ENCODE measurements around the gene EIF4E1B.
A peak's percentile ranks its signal among the peaks of the same experiment; 100 is the strongest.

The EIF4E1B gene

DNA sequence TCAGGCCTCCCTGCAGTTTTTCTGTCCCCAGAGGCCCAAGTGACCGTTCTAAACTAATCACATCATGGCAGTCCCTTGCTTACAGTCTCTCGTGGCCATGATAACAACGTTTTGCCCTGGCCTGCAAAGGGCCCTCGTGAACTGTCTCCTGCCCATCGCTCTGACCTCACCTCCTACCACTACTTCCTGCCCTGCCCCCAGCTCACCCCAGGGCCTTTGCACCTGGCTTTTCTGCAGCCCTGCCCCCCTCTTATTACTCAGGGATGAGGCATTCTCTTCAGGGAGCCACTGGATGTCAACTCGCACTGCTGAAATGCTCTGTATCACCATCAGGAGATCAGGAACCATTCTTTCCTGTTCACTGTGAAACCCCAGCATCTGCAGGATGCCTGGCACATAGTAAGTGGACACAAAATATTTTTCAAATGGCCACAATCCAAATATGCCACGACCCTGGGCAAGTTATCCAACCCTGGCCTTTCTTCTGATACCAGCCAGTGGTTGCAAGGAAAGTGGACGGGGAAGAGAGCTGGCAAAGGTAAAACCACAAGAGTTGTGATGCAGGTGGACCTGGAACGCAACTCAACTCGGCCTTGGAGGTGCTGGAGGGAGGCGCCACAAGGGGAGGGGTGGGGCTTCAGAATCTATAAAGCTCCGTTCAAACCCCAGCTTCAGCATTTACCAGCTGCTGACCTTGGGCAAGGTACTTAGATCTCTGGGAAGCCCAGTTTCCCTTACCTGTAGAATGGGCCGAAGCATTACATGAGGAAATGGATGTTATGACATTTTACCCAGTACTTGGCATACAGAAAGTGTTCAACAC is 1.9 kb upstream of the EIF4E1B start:
- DNase-seq, result no peak

DNA sequence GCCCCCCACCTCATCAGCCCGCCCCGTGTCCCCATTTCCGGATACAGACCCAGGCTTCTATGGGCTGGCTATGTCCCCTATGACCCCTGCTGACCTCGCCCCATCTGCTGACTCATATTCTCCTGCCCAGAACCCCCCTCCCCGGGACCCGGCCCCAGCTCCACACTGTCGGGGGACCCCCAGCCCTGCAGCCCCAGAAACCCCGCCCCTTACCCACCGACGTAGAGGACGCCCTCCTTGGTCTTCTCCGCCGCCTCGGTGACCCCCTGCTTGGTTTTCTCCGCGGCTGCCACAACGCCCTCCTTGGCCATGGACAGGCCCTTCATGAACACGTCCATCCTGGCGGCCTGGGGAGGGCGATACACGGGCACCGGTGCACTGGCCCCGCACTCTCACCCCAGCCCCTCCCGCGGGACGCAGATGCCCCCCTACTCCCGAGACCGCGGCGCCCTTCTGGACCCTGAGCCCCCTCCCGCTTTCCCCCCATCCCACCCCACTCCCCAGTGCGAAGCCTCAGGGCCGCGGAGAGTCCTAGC is 1.1 kb upstream of the EIF4E1B start:
- no peak for DNase-seq

GRCh38 chr5:176630681-176631222 is 277 bp downstream of the EIF4E1B start:
- DNase-seq, result no peak

GRCh38 chr5:176631383-176632200 is 1.1 kb downstream of the EIF4E1B start:
- no peak for DNase-seq

GRCh38 chr5:176632745-176633144 is 2.3 kb downstream of the EIF4E1B start:
- DNase-seq, result no peak

DNA sequence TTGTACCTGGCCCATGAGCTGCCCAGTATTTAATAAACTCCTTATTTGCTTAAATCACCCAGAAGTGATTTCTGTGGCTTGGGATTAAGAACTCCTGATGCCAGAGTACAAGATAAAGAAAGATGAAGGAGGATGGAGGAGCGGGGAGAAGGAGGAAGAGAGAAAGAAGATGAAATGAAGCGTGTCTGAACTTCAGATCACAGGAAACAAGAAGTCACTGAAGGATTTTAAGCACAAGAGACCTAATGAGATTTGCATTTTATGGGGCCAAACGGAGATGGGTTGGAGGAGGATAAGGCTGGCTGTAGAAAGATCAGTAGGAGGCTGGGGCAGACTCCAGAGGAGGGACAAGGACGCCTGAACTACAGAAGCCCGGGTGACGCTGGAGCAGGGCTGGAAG is 3.1 kb downstream of the EIF4E1B start:
- DNase-seq, result no peak

DNA sequence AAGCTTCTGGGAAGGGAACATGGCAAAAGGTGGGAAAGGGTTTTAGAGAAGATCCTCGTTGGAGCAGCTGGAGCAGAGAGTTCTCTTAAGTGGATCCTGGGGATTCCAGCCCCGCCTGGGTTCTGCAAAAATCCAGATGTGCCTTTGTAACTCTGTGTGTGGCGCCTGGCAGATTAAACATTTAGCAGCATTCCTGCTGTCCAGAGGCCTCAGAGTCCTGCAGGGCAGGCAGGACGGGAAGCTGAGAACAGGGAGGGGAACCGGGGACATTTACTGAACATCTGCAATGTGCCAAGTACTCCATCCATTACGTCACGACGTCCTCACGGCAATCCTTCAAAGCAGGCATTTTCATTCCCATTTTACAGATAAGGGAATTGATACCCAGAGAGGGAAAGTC is 6.0 kb downstream of the EIF4E1B start:
- DNase-seq, result no peak

DNA sequence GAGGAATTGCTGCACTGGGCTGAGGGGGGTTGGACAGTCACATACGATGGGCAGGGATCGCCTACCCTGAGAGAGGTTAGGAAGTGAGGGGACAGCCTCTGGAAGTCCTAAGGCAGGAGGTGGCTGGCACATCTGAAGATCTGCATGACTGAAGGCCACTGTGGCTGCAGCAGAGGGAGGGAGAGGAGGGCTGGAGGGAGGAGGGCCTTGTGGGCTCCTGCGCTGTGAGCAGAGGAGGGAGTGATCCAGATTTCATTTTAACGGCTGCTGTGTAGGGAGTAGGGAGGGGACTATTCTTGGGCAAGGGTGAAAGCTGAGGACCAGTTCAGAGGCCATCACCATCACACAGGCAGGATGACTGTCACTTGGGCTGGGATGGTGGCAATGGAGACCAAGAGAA is 7.1 kb downstream of the EIF4E1B start:
- no peak for DNase-seq

DNA sequence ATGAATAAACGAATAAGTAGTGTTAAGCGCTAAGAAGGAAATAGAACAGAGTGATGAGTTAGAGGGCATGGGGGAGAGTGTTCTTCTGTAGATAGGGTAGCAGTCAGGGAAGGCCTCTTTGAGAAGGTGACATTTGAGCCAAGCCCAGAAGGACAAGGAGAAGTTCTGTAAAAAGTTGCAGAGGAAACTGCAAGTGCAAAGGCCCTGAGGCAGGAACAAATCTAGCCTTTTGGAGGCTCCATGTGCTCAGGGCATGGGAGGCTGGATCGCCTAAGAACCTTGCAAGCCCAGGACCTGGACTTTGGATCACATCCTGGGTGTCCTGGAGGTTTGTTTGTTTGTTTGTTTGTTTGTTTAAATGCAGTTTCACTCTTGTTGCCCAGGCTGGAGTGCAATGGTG is 8.0 kb downstream of the EIF4E1B start:
- DNase-seq, result no peak

DNA sequence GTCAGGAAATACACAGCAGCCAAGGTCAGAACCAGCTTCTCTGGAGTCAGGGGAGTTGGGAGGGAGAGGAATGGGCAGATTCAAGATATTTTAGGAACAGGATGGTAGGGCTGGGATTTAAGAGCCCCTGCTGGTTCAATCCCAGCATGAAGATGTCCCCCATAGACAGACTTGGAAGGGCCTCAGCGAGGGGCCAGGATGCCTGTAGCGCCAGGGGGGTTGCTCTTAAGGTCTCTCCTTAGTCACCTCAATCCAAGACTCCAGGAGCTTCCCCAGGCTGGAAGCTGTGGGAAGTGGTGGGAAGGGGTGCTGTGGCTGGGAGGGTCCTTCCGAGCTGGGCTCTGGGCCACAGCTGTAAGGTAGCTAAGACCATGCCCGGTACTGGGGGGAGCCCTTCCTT is 8.7 kb downstream of the EIF4E1B start:
- DNase-seq, result no peak

- DNase-seq, result no peak
These were observed 9.5 kb downstream of the EIF4E1B start for GRCh38 chr5:176639981-176640380.

DNA sequence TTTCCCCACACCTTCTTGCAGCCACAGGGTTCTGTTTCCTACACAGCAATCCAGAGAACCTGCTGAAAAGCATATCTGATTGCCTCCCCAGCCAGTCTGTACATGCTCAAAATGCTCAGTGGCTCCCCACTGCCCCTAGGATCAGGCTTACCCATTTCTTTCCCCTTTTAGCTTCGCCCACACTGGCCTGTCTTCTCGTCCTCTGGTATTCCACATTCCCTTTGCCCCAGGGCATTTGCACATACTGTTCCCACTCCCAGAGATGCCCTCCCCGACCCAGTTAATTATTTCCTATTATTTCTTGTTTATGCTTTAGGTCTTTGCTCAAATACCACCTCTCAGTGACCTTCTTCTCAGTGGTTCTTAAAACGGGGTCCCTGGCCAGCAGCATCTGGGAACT is 10.1 kb downstream of the EIF4E1B start:
- DNase-seq, result no peak

- DNase-seq, result peak; percentile 20 to 37 (median 25)
These were observed 12.4 kb downstream of the EIF4E1B start for GRCh38 chr5:176642675-176643490.

GRCh38 chr5:176643491-176644219 is 13.2 kb downstream of the EIF4E1B start:
- no peak for DNase-seq

GRCh38 chr5:176644294-176644693 is 13.8 kb downstream of the EIF4E1B start:
- DNase-seq, result no peak

GRCh38 chr5:176644878-176645670 is 14.6 kb downstream of the EIF4E1B start:
- DNase-seq, result no peak

- no peak for DNase-seq
These were observed 15.7 kb downstream of the EIF4E1B start for GRCh38 chr5:176646049-176646706.

DNA sequence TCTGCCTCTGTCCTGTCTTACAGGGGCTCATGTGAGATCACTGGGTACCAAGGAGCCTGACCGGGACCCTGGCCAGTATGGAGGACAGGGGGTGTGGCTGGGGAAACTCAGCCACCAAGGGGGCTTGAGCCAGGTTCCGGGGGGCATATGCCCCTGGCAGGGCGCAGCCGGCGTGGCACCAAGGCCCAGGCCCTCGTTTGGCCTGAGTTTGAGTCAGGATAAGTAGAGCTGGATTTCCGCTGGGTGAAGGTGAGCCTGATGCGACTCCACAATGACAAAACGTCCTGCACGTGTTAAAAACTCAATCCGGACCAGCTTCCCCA is 16.2 kb downstream of the EIF4E1B start:
- DNase-seq, result no peak

DNA sequence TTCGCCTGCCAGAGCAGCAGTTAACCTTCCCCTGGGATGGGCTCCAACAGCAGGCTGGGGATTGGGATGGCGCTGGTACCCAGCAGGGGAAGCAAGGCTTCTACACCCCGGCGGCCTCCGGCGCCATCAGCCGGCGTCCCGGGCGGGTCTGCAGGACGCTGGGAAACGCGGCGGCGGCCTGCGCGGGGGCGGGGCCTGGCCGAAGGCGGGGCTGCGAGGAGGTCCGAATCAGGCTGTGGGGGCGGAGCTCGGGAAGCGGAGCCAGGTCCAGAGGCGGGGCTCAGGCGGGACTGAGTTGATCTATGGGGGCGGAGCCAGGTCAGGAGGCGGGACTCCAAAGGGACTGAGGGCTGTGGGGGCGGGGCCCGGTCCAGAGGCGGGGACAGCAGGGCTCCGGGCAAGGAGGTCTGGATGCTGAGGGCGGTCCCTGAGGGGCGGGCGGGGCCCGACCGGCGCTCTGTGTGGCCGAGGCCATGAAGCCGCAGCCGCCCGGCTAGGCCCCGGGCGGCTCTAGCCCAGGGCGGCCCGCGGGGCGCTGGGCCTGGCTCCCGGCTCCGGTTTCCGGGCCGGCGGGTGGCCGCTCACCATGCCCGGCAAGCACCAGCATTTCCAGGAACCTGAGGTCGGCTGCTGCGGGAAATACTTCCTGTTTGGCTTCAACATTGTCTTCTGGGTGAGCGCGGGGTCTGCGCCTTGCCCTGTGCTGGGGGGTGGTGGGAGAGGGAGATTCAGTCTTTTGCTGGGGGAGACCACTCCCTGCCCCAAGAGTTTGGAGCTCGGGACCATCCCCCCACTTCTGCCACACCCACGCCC is 16.8 kb downstream of the EIF4E1B start, which contains the start of gene TSPAN17:
Gene TSPAN17 (plus strand): TSS at position 455 of the 813 bp plus-strand sequence. CDS start 132 bp downstream, at position 587.
- DNase-seq, result peak; percentile 100

Data from suppressor macrophage treated with lipopolysaccharide for 1 hour (primary cell).